ENCODE results near the gene POU6F2.

The POU6F2 gene

DNA sequence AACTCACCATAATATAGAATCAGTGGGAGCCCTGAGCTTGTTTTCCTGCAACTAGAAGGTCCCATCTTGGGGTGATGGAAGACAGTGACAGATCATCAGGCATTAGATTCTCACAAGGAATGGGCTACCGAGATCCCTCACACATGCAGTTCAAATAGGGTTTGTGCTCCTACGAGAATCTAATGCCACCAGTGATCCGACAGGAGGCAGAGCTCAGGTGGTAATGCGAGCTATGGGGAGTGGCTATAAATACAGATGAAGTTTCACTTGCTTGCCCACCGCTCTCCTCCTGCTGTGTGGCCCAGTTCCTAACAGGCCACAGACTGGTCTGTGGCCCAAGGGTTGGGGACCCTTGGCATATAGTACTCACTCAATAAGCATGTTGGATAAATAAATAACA is 93.4 kb downstream of the POU6F2 start:
- no peaks in the 10 kb centered on the region for H3F3A ChIP-seq (ENCODE audit: control insufficient read depth, insufficient read depth)
- H4K20me1 ChIP-seq (ENCODE audit: control insufficient read depth, insufficient read depth, low read depth, low read length) = no peaks in the 10 kb centered on the region
- no peak overlapping the region for H3K4me2 ChIP-seq (ENCODE audit: low read length)
- H3K27me3 ChIP-seq (ENCODE audit: control insufficient read depth, low read length) = no peaks in the 10 kb centered on the region; the same call in 1 of the 2 replicates
- no peak overlapping the region for H3K27ac ChIP-seq (ENCODE audit: low read depth, low read length)
- no peak overlapping the region for H3K4me3 ChIP-seq (ENCODE audit: low read length)
- H3K9me3 ChIP-seq (ENCODE audit: control insufficient read depth, insufficient read depth, low read length) = no peaks in the 10 kb centered on the region
- H3K4me1 ChIP-seq (ENCODE audit: control insufficient read depth, low read length) = no peaks in the 10 kb centered on the region
- no peaks in the 10 kb centered on the region for H3K9me2 ChIP-seq (replicated peaks; ENCODE audit: control insufficient read depth, low read length)
- TF ChIP-seq CTCF (IDR thresholded peaks at IDR 0.05; ENCODE audit: low read depth, low read length, poor library complexity, severe bottlenecking) = no peak
- no peaks in the 10 kb centered on the region for H3K79me2 ChIP-seq (ENCODE audit: control insufficient read depth, low read length)
- no peaks in the 10 kb centered on the region for H3K36me3 ChIP-seq (ENCODE audit: control insufficient read depth, low read length)

GRCh38 chr7:39073432-39073831 is 95.7 kb downstream of the POU6F2 start:
- no peak overlapping the region for H3K4me3 ChIP-seq (ENCODE audit: low read length)
- TF ChIP-seq CTCF (IDR thresholded peaks at IDR 0.05; ENCODE audit: low read depth, low read length, poor library complexity, severe bottlenecking) = no peak
- no peak for TF ChIP-seq EZH2phosphoT487 (IDR thresholded peaks at IDR 0.05; ENCODE audit: borderline replicate concordance, low read length)
- no peak overlapping the region for H3K27ac ChIP-seq (ENCODE audit: low read depth, low read length)

DNA sequence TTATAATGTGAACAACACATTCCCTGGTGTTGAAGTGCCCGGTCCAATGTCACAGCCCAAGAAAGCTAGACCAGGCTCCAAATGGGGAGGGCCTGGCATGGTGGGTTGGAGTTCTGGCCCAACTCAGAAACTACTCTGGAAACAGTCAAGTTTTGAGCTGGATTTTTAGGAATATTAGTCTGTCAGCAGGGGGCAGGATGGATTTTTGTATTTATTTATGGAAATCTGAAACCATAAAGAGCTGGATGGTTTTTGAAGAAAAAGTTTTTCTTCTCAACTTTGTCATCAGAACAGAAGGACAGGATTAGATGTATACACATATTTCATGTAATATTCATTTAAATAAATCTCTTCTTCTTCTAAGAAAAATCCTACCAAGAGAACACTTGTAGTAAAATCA is 97.5 kb downstream of the POU6F2 start:
- no peaks in the 10 kb centered on the region for H3K79me2 ChIP-seq (ENCODE audit: control insufficient read depth, low read length)
- H3K9me3 ChIP-seq (ENCODE audit: control insufficient read depth, insufficient read depth, low read length) = no peaks in the 10 kb centered on the region
- no peaks in the 10 kb centered on the region; the same call in 1 of the 2 replicates for H3K27me3 ChIP-seq (ENCODE audit: control insufficient read depth, low read length)
- H3K4me2 ChIP-seq (ENCODE audit: low read length) = no peak overlapping the region
- H3K27ac ChIP-seq (ENCODE audit: low read depth, low read length) = no peak overlapping the region
- H3K36me3 ChIP-seq (ENCODE audit: control insufficient read depth, low read length) = no peaks in the 10 kb centered on the region
- no peaks in the 10 kb centered on the region for H3K9me2 ChIP-seq (replicated peaks; ENCODE audit: control insufficient read depth, low read length)
- no peaks in the 10 kb centered on the region for H3K4me1 ChIP-seq (ENCODE audit: control insufficient read depth, low read length)
- H3F3A ChIP-seq (ENCODE audit: control insufficient read depth, insufficient read depth) = no peaks in the 10 kb centered on the region
- no peaks in the 10 kb centered on the region for H4K20me1 ChIP-seq (ENCODE audit: control insufficient read depth, insufficient read depth, low read depth, low read length)
- no peak overlapping the region for H3K4me3 ChIP-seq (ENCODE audit: low read length)
- TF ChIP-seq EZH2phosphoT487 (IDR thresholded peaks at IDR 0.05; ENCODE audit: borderline replicate concordance, low read length) (no peak), CTCF (IDR thresholded peaks at IDR 0.05; ENCODE audit: low read depth, low read length, poor library complexity, severe bottlenecking) (no peak)

More at GRCh38 chr7:39073432-39073831, 95.7 kb downstream of the POU6F2 start:
- Histone ChIP-seq H3K4me2 (ENCODE audit: low read length) (no peak overlapping the region), H4K20me1 (ENCODE audit: control insufficient read depth, insufficient read depth, low read depth, low read length) (no peaks in the 10 kb centered on the region), H3K79me2 (ENCODE audit: control insufficient read depth, low read length) (no peaks in the 10 kb centered on the region), H3K9me2 (replicated peaks; ENCODE audit: control insufficient read depth, low read length) (no peaks in the 10 kb centered on the region), H3K27me3 (ENCODE audit: control insufficient read depth, low read length) (no peaks in the 10 kb centered on the region; the same call in 1 of the 2 replicates), H3K4me1 (ENCODE audit: control insufficient read depth, low read length) (no peaks in the 10 kb centered on the region), H3F3A (ENCODE audit: control insufficient read depth, insufficient read depth) (no peaks in the 10 kb centered on the region), H3K9me3 (ENCODE audit: control insufficient read depth, insufficient read depth, low read length) (no peaks in the 10 kb centered on the region), H3K36me3 (ENCODE audit: control insufficient read depth, low read length) (no peaks in the 10 kb centered on the region)

DNA sequence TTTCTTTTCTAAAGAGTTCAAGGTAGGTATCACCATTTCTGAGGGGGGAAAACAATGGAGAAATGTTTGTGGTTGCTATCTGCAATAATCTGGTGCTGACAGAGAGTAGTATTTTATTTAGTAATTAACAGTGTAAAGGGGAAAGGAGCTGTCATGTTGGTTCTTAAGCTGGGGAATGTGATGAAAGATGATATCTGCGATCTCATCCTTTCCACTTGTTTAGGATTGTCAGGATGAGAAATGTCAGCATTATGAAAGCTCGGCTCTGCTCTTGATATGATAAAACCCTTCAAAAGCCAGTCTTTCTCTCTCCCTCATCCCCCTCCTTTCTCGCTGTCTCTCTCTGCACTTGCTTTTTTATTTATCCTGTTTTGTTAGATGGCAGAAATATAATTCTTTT is 106.1 kb downstream of the POU6F2 start:
- TF ChIP-seq EZH2phosphoT487 (IDR thresholded peaks at IDR 0.05; ENCODE audit: borderline replicate concordance, low read length) = no peak
- TF ChIP-seq CTCF (IDR thresholded peaks at IDR 0.05; ENCODE audit: low read depth, low read length, poor library complexity, severe bottlenecking) = no peak
- H3K9me2 ChIP-seq (replicated peaks; ENCODE audit: control insufficient read depth, low read length) = no peaks in the 10 kb centered on the region
- no peak overlapping the region for H3K27ac ChIP-seq (ENCODE audit: low read depth, low read length)
- no peaks in the 10 kb centered on the region for H3K36me3 ChIP-seq (ENCODE audit: control insufficient read depth, low read length)
- H3K79me2 ChIP-seq (ENCODE audit: control insufficient read depth, low read length) = no peaks in the 10 kb centered on the region
- H3K4me2 ChIP-seq (ENCODE audit: low read length) = no peak overlapping the region
- no peaks in the 10 kb centered on the region for H3K4me1 ChIP-seq (ENCODE audit: control insufficient read depth, low read length)
- peaks cover 11% of the 10 kb centered on the region for H3K27me3 ChIP-seq (ENCODE audit: control insufficient read depth, low read length)
- H4K20me1 ChIP-seq (ENCODE audit: control insufficient read depth, insufficient read depth, low read depth, low read length) = no peaks in the 10 kb centered on the region
- H3K4me3 ChIP-seq (ENCODE audit: low read length) = no peak overlapping the region
- no peaks in the 10 kb centered on the region for H3F3A ChIP-seq (ENCODE audit: control insufficient read depth, insufficient read depth)
- H3K9me3 ChIP-seq (ENCODE audit: control insufficient read depth, insufficient read depth, low read length) = no peaks in the 10 kb centered on the region

Data from DOHH2 (cell line).